HG03139 (cell line): ENCODE results near the gene MN1.

Source experiments
- ATAC-seq: cut with Tn5 transposase; IDR thresholded peaks from one replicate; pipeline ENCODE4 v1.9.1; 2021; ENCODE audit not compliant: unreplicated experiment

The MN1 gene

GRCh38 chr22:27765706-27766291 lies 35.8 kb downstream of the MN1 start:
- no peak for ATAC-seq

DNA sequence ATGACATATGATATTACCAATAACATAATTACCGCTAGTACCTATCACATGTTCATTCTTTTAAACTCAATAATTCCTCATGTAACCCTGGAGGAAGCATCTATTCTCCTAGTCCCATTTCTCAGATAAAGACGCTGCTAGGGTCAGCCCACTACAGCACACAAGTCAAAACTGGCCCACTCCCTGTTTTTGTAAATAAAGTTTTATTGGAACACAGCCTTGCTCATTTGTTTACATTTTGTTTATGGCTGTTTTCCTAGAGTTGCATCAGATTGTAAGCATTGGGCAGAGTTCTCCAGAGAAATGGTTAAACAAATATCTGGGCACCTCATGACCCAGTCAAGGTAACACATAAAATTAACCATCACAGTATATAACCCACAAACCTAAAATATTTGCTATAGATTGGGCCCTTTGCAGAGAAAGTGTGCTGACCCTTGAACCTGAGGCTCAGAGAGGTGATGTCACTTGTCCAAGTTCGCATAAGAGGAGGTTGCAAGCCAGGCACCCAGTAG lies 36.8 kb downstream of the MN1 start:
- no peak for ATAC-seq

DNA sequence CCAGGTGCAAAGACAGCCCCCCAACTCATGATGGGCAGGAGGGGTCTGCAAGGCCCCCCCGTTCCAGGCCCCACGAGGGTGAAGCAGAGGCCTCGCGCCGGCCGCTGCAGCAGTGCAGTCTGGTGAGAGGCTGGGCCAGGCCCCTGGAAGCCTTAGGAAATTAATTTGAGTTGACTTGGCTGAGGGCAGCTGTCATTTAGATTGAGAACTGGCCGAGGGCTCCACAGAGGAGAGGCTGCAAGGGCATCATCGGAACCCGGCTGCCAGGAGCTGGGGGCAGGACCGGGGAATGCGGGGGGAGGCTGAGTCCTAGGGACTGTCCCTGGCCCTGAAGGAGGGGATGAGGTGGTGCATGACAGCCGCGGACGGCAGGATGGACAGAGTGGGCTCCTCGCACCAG lies 39.9 kb downstream of the MN1 start:
- no peak for ATAC-seq

DNA sequence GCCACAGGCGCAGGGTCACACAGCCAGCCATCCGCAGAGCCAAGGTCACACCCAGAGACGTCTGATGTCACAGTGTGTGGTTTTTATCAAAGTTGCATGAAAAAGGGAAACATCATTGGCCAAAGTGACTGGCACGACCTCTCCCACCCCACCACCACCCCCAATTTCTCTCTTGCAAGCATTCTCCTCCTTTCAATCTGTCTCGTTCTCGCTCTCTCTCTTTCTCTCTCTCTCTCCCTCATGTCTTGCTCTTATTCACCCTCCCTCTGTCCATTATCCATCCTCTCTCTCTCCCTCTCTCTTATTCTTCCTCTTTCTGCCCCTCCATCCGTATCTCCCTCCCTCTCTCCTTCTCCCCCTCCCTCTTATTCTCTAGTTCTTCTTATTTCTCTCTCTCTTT lies 40.6 kb downstream of the MN1 start:
- no peak for ATAC-seq

DNA sequence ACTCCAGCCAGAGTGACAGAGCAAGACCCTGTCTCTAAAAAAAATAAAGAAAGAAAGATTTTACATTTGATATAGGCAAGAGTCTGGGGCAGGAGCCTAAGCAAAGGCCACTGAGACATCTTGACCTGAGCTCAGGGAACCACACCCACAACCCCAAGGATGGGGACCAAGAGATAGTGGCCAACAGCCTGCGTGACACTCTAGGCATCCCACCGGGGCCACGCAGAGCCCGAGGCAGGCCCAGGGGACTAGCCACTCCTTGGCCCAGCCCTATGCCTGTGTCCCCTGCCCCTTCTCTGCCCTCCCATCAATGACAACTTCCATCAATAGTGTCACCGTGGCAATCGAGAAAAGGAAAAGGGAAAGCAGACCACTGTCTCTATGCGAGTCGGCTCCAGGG lies 41.1 kb downstream of the MN1 start:
- ATAC-seq = no peak

DNA sequence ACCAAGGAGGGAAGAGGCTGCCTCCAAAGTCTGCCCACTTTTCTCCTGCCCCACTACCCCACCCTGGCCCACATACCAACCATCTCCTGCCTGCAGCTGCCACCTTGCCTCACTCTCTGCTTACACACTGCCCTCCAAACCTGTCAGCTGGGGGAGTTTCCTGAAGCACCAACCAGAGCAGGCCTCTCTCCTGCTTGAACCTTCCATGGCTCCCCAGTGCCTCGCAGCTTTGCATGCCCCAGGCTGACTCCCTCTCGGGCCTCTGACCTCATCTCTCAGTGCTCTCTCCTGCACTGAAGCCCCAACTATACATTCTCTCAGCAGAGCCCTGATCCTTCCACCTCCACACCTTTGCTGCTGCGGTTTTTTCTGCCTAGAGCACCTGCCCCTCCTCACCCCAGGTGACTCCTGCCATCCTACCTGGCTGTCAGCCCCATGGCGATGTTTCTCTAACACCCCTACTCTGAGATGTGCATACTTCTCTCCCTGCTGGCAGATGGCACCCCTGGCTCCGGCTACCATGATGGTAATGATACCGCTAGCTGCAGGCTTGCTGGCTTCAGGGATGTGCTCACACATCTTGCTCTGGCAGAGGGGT lies 43.5 kb downstream of the MN1 start:
- no peak for ATAC-seq

- no peak for ATAC-seq
Measured at GRCh38 chr22:27756212-27756660, 45.3 kb downstream of the MN1 start.

DNA sequence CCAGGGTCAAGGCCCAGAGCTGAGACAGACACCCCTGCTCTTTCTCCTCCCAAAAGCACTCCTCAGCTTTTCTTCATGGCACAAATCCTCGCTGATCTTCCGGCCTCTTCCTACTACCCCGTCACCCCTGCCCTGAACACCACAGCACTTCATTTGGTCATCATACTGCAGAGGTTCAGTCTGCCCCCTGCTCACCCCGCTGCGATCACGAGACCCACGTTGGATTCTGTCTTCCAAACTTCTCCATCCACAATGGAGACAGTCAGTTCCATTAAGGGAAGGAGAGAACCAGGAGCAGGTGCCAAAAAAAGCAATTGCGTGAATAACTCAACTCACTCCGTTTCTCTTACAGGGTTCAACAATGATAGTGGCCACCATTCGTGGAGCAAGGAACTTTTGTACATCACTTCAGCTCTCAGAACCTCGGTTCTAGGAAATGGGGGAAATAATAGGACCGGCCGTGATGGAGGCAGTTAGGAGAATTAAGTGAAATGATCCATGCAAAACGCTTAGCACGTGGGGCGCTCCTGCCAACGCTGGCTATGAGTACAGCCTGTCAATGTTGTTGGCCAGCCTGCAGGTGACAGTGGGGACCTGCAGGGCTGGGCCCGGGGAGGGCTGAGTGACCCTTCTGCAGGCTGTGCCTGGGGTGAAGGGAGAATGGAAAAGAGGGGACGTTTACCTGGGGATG lies 45.9 kb downstream of the MN1 start:
- ATAC-seq = no peak

- ATAC-seq = no peak
Measured at GRCh38 chr22:27754888-27755480, 46.6 kb downstream of the MN1 start.

GRCh38 chr22:27754247-27754887 lies 47.2 kb downstream of the MN1 start:
- ATAC-seq = no peak

GRCh38 chr22:27752771-27753170 lies 48.8 kb downstream of the MN1 start:
- ATAC-seq = no peak

- no peak for ATAC-seq
Measured at GRCh38 chr22:27752141-27752540, 49.4 kb downstream of the MN1 start.

- no peak for ATAC-seq
Measured at GRCh38 chr22:27751277-27752070, 50.1 kb downstream of the MN1 start.

DNA sequence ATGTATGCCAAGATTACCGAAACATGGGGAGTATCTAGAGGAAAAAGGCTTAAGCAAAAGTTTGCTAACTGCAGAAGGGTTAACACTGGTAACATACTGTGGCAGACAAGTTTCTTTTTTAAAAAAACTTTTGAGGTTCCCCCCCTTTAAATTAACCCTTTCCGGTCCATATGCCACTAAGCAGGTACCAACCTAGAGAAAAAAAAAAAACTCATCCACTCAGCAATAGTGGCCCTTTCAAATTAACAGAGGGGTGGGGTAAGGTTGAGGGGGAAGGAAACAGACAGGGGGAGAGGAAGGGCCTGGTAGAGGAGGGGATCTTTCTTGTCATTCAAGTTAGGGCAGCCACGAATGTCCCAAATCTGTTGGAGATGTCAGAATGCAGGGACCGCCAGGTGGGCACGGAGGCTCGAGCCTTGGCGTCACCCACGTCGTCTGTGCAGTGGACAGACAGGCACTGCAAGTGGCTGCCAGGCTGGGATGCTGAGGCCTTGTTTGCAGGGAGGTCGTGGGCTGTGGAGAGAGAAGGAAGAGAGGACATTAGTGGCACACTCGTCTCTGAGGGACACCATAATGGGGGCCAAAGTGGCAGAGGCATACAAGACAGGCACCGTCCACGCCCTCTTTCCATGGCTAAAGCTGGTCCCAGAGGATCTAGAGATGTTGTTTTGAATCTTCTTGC lies 50.8 kb downstream of the MN1 start:
- no peak for ATAC-seq

GRCh38 chr22:27749597-27750225 lies 51.8 kb downstream of the MN1 start:
- ATAC-seq = no peak

GRCh38 chr22:27748751-27749191 lies 52.8 kb downstream of the MN1 start:
- ATAC-seq = no peak

DNA sequence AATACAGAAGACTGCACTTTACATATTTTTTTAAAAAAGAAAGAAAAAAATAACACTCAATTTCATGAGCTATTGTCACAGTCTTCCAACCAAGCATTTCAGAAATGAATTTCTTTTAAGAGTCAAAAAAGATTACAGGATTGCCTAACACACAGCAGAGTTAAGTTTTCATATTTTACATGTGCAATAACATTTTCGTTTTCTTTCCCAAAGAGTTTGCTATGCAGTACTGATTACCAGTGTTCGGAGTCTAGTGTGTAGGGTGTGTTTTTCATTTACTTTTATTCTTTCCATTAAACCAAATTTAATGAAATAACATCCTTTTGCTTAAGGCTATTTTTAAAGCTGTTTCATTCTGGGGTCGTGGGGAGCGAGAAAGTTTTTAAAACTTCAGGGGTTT lies 53.2 kb downstream of the MN1 start:
- ATAC-seq = no peak

DNA sequence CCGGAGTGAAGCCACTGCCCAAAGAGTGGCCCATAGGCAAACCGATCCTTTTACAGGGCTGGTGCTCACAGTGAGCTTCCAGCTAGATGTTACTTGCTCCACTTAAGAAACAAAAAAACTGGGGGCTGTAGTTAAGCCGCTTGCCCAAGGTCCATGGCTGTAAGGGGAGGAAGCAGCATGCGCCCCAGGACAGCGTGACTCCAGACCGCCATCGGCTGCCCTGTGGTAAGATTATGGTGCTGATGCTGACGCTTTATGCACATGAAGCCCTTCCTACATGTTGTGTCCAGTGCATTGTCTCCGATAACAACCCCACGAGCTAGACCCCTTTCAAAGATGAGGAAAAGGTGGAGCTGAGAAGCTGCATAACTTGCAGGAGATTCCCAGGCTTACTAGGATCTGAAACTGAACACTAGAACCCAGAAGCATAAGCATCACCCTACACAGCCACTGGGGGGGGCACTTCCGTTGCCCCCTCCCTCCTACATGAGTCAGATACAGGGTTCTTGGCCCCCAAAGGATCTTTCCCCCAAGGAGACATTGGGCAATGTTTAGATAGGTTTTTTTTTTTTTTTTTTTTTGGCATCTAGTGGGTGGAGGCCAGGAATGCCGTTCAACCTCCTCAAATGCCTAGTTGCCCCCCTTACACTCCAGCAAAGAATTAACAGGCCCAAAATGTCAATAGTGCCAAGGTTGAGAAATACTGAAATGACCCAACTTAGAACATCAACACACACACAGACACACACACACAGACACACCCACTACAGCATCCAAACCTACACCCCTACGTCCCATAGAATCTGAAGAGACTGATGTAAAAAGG lies 53.9 kb downstream of the MN1 start:
- no peak for ATAC-seq

GRCh38 chr22:27746918-27747317 lies 54.6 kb downstream of the MN1 start:
- no peak for ATAC-seq
